Body of pancreas (tissue), 4 donors: ENCODE results near the gene BEST1. TPM values are rescaled to one million over a fixed set of nuclear protein-coding genes. Genes with fewer than 3 reads are reported as not detected.

Source experiments
- ATAC-seq: fragments of 150-250 bp; one replicate; pipeline ENCODE4 v1.9.1; 2016
- DNase-seq, 4 donors: peaks; one replicate each; pipeline ENCODE4 v3.0.0-alpha.2; 2019
- H3K27ac ChIP-seq, 4 donors: fragments of 200-600 bp; sonication (generic); 1 replicate in 3 of 4; 2 replicates in 1 of 4; pipeline versions ENCODE4 v1.5.1 to v1.6.1; 2016 to 2019; ENCODE audit warnings: mild to moderate bottlenecking in 1 of 4, mixed read lengths in 1 of 4, moderate library complexity in 1 of 4
- H3K27me3 ChIP-seq, 2 donors: fragments of 200-600 bp; sonication (generic); one replicate each; pipeline ENCODE4 v1.6.0; 2016; ENCODE audit warnings: mild to moderate bottlenecking in 1 of 2
- H3K36me3 ChIP-seq, 2 donors: fragments of 200-600 bp; sonication (generic); replicated peaks in 1 of 2; 2 replicates each; pipeline ENCODE4 v1.5.1; 2016; ENCODE audit warnings: low read depth in 2 of 2; ENCODE audit not compliant: insufficient read depth in 1 of 2
- H3K4me1 ChIP-seq: fragments of 200-600 bp; sonication (generic); one replicate; pipeline ENCODE4 v1.6.0; 2016
- H3K4me3 ChIP-seq, 2 donors: fragments of 200-600 bp; sonication (generic); 1 replicate in 1 of 2; 2 replicates in 1 of 2; pipeline ENCODE4 v1.5.1; 2016 to 2019
- H3K9me3 ChIP-seq, 3 donors: fragments of 200-600 bp; sonication (generic); 1 replicate in 2 of 3; 2 replicates in 1 of 3; pipeline ENCODE4 v1.5.1; 2016
- CTCF ChIP-seq, 7 experiments: fragments of 450-650 bp in 4 of 7; fragments of 200-600 bp in 3 of 7; sonication (generic) in 3 of 7; IDR thresholded peaks; one replicate each; pipeline ENCODE4 v1.5.1; 2016 to 2019; ENCODE audit warnings: antibody characterized with exemption in 7 of 7
- POLR2A ChIP-seq, 3 donors: fragments of 450-650 bp; IDR thresholded peaks; one replicate each; pipeline ENCODE4 v1.6.1; 2016; ENCODE audit warnings: antibody characterized with exemption in 3 of 3, mild to moderate bottlenecking in 2 of 3
- WGBS, 2 donors: methylation state at CpG; one replicate each; pipeline ENCODE4 v1.1.5; 2017; 5-methylcytosine and 5-hydroxymethylcytosine counted together
- intact Hi-C: fragments of 100-400 bp; cut with DNase I; formaldehyde crosslinking; loops from one replicate; pipeline ENCODE4 v1.15.1; 2023
- total RNA-seq, 2 donors: library from RNA; depleted of rRNA; stranded (reverse); fragments of >200 nt; gene quantifications; one replicate each; pipeline ENCODE4 v1.1.0, GENCODE V29; 2016

The BEST1 gene
- total RNA-seq, 2 donors from 2014 or later = 1.6 to 2.6 TPM

- intact Hi-C loops = no loop called here
Observed at GRCh38 chr11:61918938-61919704, 31.0 kb upstream of the BEST1 start.

GRCh38 chr11:61919705-61920631 lies 30.2 kb upstream of the BEST1 start:
- DNase-seq (no peak), ATAC-seq (no peak)
- intact Hi-C loops = no loop called here
- H3K4me1 ChIP-seq = peaks cover 20% of the 10 kb centered on the region
- no peak overlapping the region for H3K27ac ChIP-seq
- no peak overlapping the region for H3K4me3 ChIP-seq
- no peaks in the 10 kb centered on the region for H3K27me3 ChIP-seq
- no peaks in the 10 kb centered on the region for H3K9me3 ChIP-seq
- no peaks in the 10 kb centered on the region for H3K36me3 ChIP-seq
- TF ChIP-seq CTCF (IDR thresholded peaks at IDR 0.05) (no peak), POLR2A (IDR thresholded peaks at IDR 0.05) (no peak)
- 67% methylated on average over 13 of the region's 13 CpGs; no CpG with 5 or more reads in 1 of the 2 donors for WGBS, 2 donors

More at GRCh38 chr11:61918938-61919704, 31.0 kb upstream of the BEST1 start:
- no peak overlapping the region for H3K4me3 ChIP-seq
- H3K4me1 ChIP-seq = peaks cover 20% of the 10 kb centered on the region
- WGBS, 2 donors = 62 to 70% methylated on average over 6 of the region's 6 CpGs
- TF ChIP-seq CTCF (IDR thresholded peaks at IDR 0.05) (no peak), POLR2A (IDR thresholded peaks at IDR 0.05) (no peak)
- no peak for ATAC-seq
- no peaks in the 10 kb centered on the region for H3K27me3 ChIP-seq
- no peak overlapping the region for H3K27ac ChIP-seq
- no peaks in the 10 kb centered on the region for H3K9me3 ChIP-seq
- DNase-seq = no peak
- no peaks in the 10 kb centered on the region for H3K36me3 ChIP-seq

- 82 to 83% methylated on average over 3 of the region's 3 CpGs for WGBS, 2 donors
- no peak overlapping the region for H3K27ac ChIP-seq
- no peak for DNase-seq
- no peak overlapping the region for H3K4me3 ChIP-seq
- no peaks in the 10 kb centered on the region for H3K9me3 ChIP-seq
- H3K4me1 ChIP-seq = peaks cover 20% of the 10 kb centered on the region
- H3K27me3 ChIP-seq = no peaks in the 10 kb centered on the region
- TF ChIP-seq CTCF (IDR thresholded peaks at IDR 0.05) = no peak
- no peak for TF ChIP-seq POLR2A (IDR thresholded peaks at IDR 0.05)
- intact Hi-C loops = no loop called here
- H3K36me3 ChIP-seq = no peaks in the 10 kb centered on the region
- no peak for ATAC-seq
Observed at GRCh38 chr11:61921446-61921845, 28.7 kb upstream of the BEST1 start.

GRCh38 chr11:61922539-61922938 lies 27.6 kb upstream of the BEST1 start:
- H3K4me1 ChIP-seq = peaks cover 19% of the 10 kb centered on the region
- 51 to 87% methylated on average over 6 of the region's 6 CpGs for WGBS, 2 donors

More at GRCh38 chr11:61922539-61922938, 27.6 kb upstream of the BEST1 start:
- Histone ChIP-seq H3K27me3 (no peaks in the 10 kb centered on the region), H3K36me3 (no peaks in the 10 kb centered on the region), H3K4me3 (no peak overlapping the region), H3K9me3 (no peaks in the 10 kb centered on the region), H3K27ac (peak overlapping the region in 3 of 4 donors; percentile 8 to 61 (median 58))
- TF ChIP-seq POLR2A (IDR thresholded peaks at IDR 0.05) (no peak), CTCF (IDR thresholded peaks at IDR 0.05) (no peak)
- intact Hi-C loops = no loop called here
- DNase-seq = peak; percentile 37 to 68 (median 47)
- ATAC-seq = peak; percentile 32
